SH-SY5Y (cell line): ENCODE results near the gene EFHC1.

Experiments
- GATA2 ChIP-seq: IDR thresholded peaks from 2 replicates; pipeline ENCODE4 v1.6.1; 2011; ENCODE audit warnings: mild to moderate bottlenecking, low read depth, low read length
- GATA3 ChIP-seq: IDR thresholded peaks from 2 replicates; pipeline ENCODE4 v1.6.1; 2011; ENCODE audit warnings: low read depth, mild to moderate bottlenecking, low read length, moderate library complexity

DNA sequence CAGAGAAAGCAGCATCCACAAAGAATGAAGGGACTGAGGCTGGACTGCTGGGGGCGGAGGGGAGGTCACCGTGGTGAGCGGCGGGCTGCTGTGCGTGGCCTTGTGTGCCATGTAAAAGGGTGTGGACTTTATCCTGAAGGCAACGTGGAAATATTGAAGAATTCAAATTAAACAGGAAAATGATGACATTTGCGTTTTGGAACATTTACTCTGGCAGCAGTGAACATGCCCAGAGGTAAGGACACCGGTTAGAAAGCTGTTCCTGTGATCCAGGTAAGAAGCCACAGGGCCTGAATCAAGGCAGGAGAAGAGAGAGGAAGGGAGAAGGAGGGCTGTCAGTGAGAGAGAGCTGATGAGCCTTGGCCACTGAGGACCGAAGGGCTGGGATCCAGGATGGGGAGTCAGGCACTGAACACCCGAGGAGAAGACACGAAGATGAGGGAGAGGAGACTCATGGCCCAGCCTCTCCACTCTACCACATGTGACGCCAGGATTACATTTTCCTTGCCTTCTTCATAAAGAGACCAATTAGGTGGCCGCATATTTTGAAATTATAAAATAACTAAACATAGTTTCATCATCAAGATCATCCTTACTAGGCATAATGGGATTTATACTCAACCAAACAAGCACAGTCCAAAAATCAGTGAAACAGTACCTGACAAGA lies 98.3 kb downstream of the EFHC1 start:
- TF ChIP-seq GATA2, result no peak
- TF ChIP-seq GATA3, result no peak
